AG09319 (cell line): ENCODE data around the gene THAP10.
"Not testable (repeated sequence)": the region's sequence is repeated elsewhere in the genome, so short reads cannot be mapped to it uniquely, and the experiment has no call there.

Experiments
- DNase-seq: peaks from one replicate; pipeline ENCODE4 v3.0.0-alpha.2; 2010; ENCODE audit warnings: low read depth; ENCODE audit errors: extremely low read depth
- TF ChIP-seq, protein P1 (sequence below): IDR thresholded peaks from 2 replicates; pipeline ENCODE4 v1.5.1; 2011; ENCODE audit warnings: low read depth, mild to moderate bottlenecking, inconsistent platforms, low read length, moderate library complexity

The THAP10 gene

DNA sequence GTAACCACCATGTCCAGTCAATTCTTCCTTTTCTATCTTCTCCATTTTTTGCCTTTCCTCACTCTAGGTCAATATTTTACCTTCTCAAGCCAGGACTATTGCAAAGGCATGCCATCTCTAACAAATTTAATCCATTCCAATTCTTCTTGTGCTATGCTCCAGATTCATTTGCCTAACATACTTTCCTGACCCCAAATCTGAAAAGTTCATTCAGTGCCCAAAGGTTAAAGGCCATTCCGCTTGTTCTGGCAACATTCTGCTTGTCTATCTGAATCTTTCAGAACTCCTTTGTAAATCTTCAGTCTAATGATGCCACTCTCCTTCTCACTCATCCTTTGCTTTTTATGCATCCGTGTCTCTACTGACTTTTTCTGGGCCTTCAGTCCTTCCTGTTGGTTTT lies 15.6 kb downstream of the THAP10 start:
- no peak for DNase-seq
- TF ChIP-seq, protein P1, sequence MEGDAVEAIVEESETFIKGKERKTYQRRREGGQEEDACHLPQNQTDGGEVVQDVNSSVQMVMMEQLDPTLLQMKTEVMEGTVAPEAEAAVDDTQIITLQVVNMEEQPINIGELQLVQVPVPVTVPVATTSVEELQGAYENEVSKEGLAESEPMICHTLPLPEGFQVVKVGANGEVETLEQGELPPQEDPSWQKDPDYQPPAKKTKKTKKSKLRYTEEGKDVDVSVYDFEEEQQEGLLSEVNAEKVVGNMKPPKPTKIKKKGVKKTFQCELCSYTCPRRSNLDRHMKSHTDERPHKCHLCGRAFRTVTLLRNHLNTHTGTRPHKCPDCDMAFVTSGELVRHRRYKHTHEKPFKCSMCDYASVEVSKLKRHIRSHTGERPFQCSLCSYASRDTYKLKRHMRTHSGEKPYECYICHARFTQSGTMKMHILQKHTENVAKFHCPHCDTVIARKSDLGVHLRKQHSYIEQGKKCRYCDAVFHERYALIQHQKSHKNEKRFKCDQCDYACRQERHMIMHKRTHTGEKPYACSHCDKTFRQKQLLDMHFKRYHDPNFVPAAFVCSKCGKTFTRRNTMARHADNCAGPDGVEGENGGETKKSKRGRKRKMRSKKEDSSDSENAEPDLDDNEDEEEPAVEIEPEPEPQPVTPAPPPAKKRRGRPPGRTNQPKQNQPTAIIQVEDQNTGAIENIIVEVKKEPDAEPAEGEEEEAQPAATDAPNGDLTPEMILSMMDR: no peak

DNA sequence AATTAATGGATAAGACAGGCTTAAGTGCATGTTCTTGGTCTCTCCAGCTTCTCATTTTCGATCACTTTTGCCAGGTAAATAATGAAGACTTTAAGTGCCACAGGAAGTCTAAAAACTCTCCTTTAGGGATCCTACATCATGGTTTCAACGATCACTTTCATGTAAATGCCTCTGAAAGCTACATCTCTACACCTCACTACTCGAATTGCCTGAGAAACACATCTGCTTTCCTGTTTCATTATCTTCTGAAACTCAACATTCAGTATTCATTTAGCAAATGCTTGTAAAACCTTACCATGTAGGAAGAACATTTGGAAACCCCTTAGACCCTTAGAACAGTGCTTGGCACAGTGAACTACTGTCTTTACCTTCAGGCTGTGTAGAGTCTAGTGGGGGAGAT lies 16.2 kb downstream of the THAP10 start:
- TF ChIP-seq, protein P1: no peak
- DNase-seq: no peak

DNA sequence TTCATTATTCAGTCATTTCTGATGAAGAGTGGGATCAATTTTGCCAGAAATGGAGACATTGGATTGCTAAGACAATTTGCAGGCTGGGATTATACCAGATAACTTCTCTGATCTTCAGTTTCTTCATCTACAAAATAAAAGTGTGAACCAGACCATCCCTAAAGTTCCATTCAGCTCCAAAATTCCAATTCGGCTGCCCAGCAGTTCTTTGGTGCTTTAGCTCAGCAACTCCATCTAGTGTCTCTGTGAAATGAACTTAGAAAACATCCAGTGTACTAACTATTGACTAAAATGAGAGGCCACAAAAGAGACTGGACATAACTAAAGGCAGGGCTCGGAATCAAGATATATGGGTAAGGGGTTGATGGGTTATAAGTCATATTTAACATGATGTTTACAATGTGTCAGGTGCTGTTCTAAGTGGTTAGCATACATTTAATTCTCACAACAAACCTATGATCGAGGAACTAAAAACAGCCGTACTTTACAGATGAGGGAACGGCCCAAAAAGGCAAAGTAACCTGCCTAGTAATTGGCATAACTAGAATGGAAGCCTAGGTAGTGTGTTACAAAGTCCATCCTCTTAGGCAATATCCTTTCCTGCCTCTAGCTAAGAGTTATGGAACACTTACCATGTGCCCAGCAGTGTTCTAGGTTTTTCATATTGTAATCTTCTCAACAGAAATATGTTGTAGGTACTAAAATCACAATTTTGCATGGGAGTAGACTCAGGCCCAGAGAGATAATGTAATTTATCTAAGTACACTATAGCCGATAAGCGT lies 17.0 kb downstream of the THAP10 start:
- DNase-seq: no peak
- TF ChIP-seq, protein P1: peak; percentile 77

GRCh38 chr15:70873232-70874054 lies 18.8 kb downstream of the THAP10 start:
- TF ChIP-seq, protein P1: no peak
- DNase-seq: no peak

- not testable (repeated sequence) for DNase-seq
Measured at GRCh38 chr15:70871490-70871889, 20.7 kb downstream of the THAP10 start.

- no peak for DNase-seq
- TF ChIP-seq, protein P1: no peak
Measured at GRCh38 chr15:70870051-70870450, 22.2 kb downstream of the THAP10 start.

GRCh38 chr15:70869346-70869745 lies 22.9 kb downstream of the THAP10 start:
- TF ChIP-seq, protein P1: no peak
- no peak for DNase-seq
